Measurements from ENCODE around the gene DDIT4L. TPM values are rescaled to one million over a fixed set of nuclear protein-coding genes. Genes with fewer than 3 reads are reported as not detected.
"Not testable (repeated sequence)": the region's sequence is repeated elsewhere in the genome, so short reads cannot be mapped to it uniquely, and the experiment has no call there.

DDIT4L gene
- total RNA-seq, 2 donors from 2014 or later = 0.85 to 2.6 TPM

GRCh38 chr4:100208964-100209363 lies 18.7 kb upstream of the DDIT4L start:
- WGBS = 56% methylated on average over 1 of the region's 1 CpG
- Histone ChIP-seq H3K36me3 (no peaks in the 10 kb centered on the region), H3K4me1 (replicated peaks) (no peaks in the 10 kb centered on the region), H3K27ac (no peak overlapping the region), H3K4me3 (no peak overlapping the region), H3K27me3 (replicated peaks; ENCODE audit: insufficient read depth) (no peaks in the 10 kb centered on the region), H3K9me3 (no peaks in the 10 kb centered on the region)
- no peak for DNase-seq (ENCODE audit: low spot score)
- TF ChIP-seq, protein P1, sequence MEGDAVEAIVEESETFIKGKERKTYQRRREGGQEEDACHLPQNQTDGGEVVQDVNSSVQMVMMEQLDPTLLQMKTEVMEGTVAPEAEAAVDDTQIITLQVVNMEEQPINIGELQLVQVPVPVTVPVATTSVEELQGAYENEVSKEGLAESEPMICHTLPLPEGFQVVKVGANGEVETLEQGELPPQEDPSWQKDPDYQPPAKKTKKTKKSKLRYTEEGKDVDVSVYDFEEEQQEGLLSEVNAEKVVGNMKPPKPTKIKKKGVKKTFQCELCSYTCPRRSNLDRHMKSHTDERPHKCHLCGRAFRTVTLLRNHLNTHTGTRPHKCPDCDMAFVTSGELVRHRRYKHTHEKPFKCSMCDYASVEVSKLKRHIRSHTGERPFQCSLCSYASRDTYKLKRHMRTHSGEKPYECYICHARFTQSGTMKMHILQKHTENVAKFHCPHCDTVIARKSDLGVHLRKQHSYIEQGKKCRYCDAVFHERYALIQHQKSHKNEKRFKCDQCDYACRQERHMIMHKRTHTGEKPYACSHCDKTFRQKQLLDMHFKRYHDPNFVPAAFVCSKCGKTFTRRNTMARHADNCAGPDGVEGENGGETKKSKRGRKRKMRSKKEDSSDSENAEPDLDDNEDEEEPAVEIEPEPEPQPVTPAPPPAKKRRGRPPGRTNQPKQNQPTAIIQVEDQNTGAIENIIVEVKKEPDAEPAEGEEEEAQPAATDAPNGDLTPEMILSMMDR (IDR thresholded peaks at IDR 0.05) = no peak
- TF ChIP-seq POLR2A (IDR thresholded peaks at IDR 0.05) = no peak
- TF ChIP-seq POLR2AphosphoS5 (IDR thresholded peaks at IDR 0.05) = no peak
- intact Hi-C loops (cut with DNase I) = no loop called here

- H3K4me1 ChIP-seq (replicated peaks) = no peaks in the 10 kb centered on the region
- no peaks in the 10 kb centered on the region for H3K9me3 ChIP-seq
- no peak for DNase-seq (ENCODE audit: low spot score)
- H3K27ac ChIP-seq = no peak overlapping the region
- no peaks in the 10 kb centered on the region for H3K27me3 ChIP-seq (replicated peaks; ENCODE audit: insufficient read depth)
- intact Hi-C loops (cut with DNase I) = no loop called here
- H3K4me3 ChIP-seq = no peak overlapping the region
- 80% methylated on average over 3 of the region's 3 CpGs for WGBS
- H3K36me3 ChIP-seq = no peaks in the 10 kb centered on the region
- TF ChIP-seq POLR2A (IDR thresholded peaks at IDR 0.05) (no peak), POLR2AphosphoS5 (IDR thresholded peaks at IDR 0.05) (no peak)
- TF ChIP-seq, protein P1 (IDR thresholded peaks at IDR 0.05) = no peak
Measured at GRCh38 chr4:100208459-100208858, 18.2 kb upstream of the DDIT4L start.

- no peak for DNase-seq (ENCODE audit: low spot score)
- Histone ChIP-seq H3K27me3 (replicated peaks; ENCODE audit: insufficient read depth) (no peaks in the 10 kb centered on the region), H3K9me3 (no peaks in the 10 kb centered on the region), H3K27ac (no peak overlapping the region), H3K4me1 (replicated peaks) (no peaks in the 10 kb centered on the region), H3K36me3 (no peaks in the 10 kb centered on the region), H3K4me3 (no peak overlapping the region)
- intact Hi-C loops (cut with DNase I) = no loop called here
- TF ChIP-seq POLR2AphosphoS5 (IDR thresholded peaks at IDR 0.05) = no peak
- TF ChIP-seq, protein P1 (IDR thresholded peaks at IDR 0.05) = no peak
- no peak for TF ChIP-seq POLR2A (IDR thresholded peaks at IDR 0.05)
Measured at GRCh38 chr4:100206850-100207249, 16.6 kb upstream of the DDIT4L start.

- Histone ChIP-seq H3K27me3 (replicated peaks; ENCODE audit: insufficient read depth) (no peaks in the 10 kb centered on the region), H3K27ac (no peak overlapping the region), H3K4me1 (replicated peaks) (no peaks in the 10 kb centered on the region), H3K4me3 (no peak overlapping the region), H3K9me3 (no peaks in the 10 kb centered on the region), H3K36me3 (no peaks in the 10 kb centered on the region)
- TF ChIP-seq POLR2AphosphoS5 (IDR thresholded peaks at IDR 0.05) (no peak), POLR2A (IDR thresholded peaks at IDR 0.05) (no peak)
- TF ChIP-seq, protein P1 (IDR thresholded peaks at IDR 0.05) = no peak
- WGBS = 95% methylated on average over 1 of the region's 1 CpG
- no peak for DNase-seq (ENCODE audit: low spot score)
- intact Hi-C loops (cut with DNase I) = no loop called here
Measured at GRCh38 chr4:100198061-100198460, 7.8 kb upstream of the DDIT4L start.

- H3K27me3 ChIP-seq (replicated peaks; ENCODE audit: insufficient read depth); H3K36me3 ChIP-seq; H3K27ac ChIP-seq; intact Hi-C loops (cut with DNase I); DNase-seq (ENCODE audit: low spot score); H3K4me1 ChIP-seq (replicated peaks); H3K4me3 ChIP-seq; H3K9me3 ChIP-seq: not testable (repeated sequence)
- WGBS = 89% methylated on average over 31 of the region's 40 CpGs
Measured at GRCh38 chr4:100196388-100197071, 6.3 kb upstream of the DDIT4L start.
